ENCODE data around the gene MAML2.

MAML2 gene

GRCh38 chr11:95937358-95937757, 405.6 kb downstream of the MAML2 start:
- no peak overlapping the region for H3K27ac ChIP-seq (ENCODE audit: insufficient read depth in 1 of 2, low read depth in 1 of 2, low read length in 2 of 2, poor library complexity in 1 of 2, severe bottlenecking in 2 of 2)
- CTCF ChIA-PET = no interaction called here
- no peaks in the 10 kb centered on the region for H3K4me1 ChIP-seq (ENCODE audit: control extremely low read depth in 1 of 4, control insufficient read depth in 4 of 4, insufficient read depth in 4 of 4, low read length in 3 of 4)
- DNase-seq = no peak
- POLR2A ChIA-PET = no interaction called here
- H3K4me3 ChIP-seq (ENCODE audit: control insufficient read depth in 1 of 7, extremely low read depth in 1 of 7, insufficient read depth in 4 of 7, low read depth in 2 of 7, low read length in 6 of 7) = no peak overlapping the region
- no peaks in the 10 kb centered on the region for H3K36me3 ChIP-seq (ENCODE audit: control insufficient read depth in 4 of 4, insufficient read depth in 4 of 4, low read length in 3 of 4)
- peaks cover 0 to 1% (median 0%) of the 10 kb centered on the region in 5 experiments for H3K9me3 ChIP-seq (ENCODE audit: control extremely low read depth in 1 of 5, control insufficient read depth in 4 of 5, insufficient read depth in 2 of 5, low read depth in 1 of 5, low read length in 4 of 5)
- H3K27me3 ChIP-seq (replicated peaks in 2 of 5; ENCODE audit: control insufficient read depth in 4 of 5, insufficient read depth in 5 of 5, low read length in 4 of 5) = no peaks in the 10 kb centered on the region

- no peaks in the 10 kb centered on the region for H3K27me3 ChIP-seq (replicated peaks in 2 of 5; ENCODE audit: control insufficient read depth in 4 of 5, insufficient read depth in 5 of 5, low read length in 4 of 5)
- no peak overlapping the region for H3K4me3 ChIP-seq (ENCODE audit: control insufficient read depth in 1 of 7, extremely low read depth in 1 of 7, insufficient read depth in 4 of 7, low read depth in 2 of 7, low read length in 6 of 7)
- CTCF ChIA-PET = no interaction called here
- no peaks in the 10 kb centered on the region for H3K36me3 ChIP-seq (ENCODE audit: control insufficient read depth in 4 of 4, insufficient read depth in 4 of 4, low read length in 3 of 4)
- H3K4me1 ChIP-seq (ENCODE audit: control extremely low read depth in 1 of 4, control insufficient read depth in 4 of 4, insufficient read depth in 4 of 4, low read length in 3 of 4) = no peaks in the 10 kb centered on the region
- POLR2A ChIA-PET = no interaction called here
- WGBS (ENCODE audit: insufficient coverage) = 100% methylated on average over 5 of the region's 5 CpGs
- H3K9me3 ChIP-seq (ENCODE audit: control extremely low read depth in 1 of 5, control insufficient read depth in 4 of 5, insufficient read depth in 2 of 5, low read depth in 1 of 5, low read length in 4 of 5) = peaks cover 0 to 7% (median 4%) of the 10 kb centered on the region in 5 experiments
- DNase-seq = no peak
- H3K27ac ChIP-seq (ENCODE audit: insufficient read depth in 1 of 2, low read depth in 1 of 2, low read length in 2 of 2, poor library complexity in 1 of 2, severe bottlenecking in 2 of 2) = no peak overlapping the region
Observed at GRCh38 chr11:95933594-95933993, 409.4 kb downstream of the MAML2 start.

- ChIA-PET POLR2A (no interaction called here), CTCF (interaction anchor here (1.3 kb wide), 1 partner anchor 83 kb away, joined by 3 read pairs; no protein-coding TSS in a partner anchor)
- no CpG with 5 or more reads among the region's 1 CpG for WGBS (ENCODE audit: insufficient coverage)
- DNase-seq = no peak
- no peak overlapping the region for H3K27ac ChIP-seq (ENCODE audit: insufficient read depth in 1 of 2, low read depth in 1 of 2, low read length in 2 of 2, poor library complexity in 1 of 2, severe bottlenecking in 2 of 2)
- H3K4me1 ChIP-seq (ENCODE audit: control extremely low read depth in 1 of 4, control insufficient read depth in 4 of 4, insufficient read depth in 4 of 4, low read length in 3 of 4) = no peaks in the 10 kb centered on the region
- no peak overlapping the region for H3K4me3 ChIP-seq (ENCODE audit: control insufficient read depth in 1 of 7, extremely low read depth in 1 of 7, insufficient read depth in 4 of 7, low read depth in 2 of 7, low read length in 6 of 7)
- H3K36me3 ChIP-seq (ENCODE audit: control insufficient read depth in 4 of 4, insufficient read depth in 4 of 4, low read length in 3 of 4) = no peaks in the 10 kb centered on the region
- peaks cover 0 to 7% (median 4%) of the 10 kb centered on the region in 5 experiments for H3K9me3 ChIP-seq (ENCODE audit: control extremely low read depth in 1 of 5, control insufficient read depth in 4 of 5, insufficient read depth in 2 of 5, low read depth in 1 of 5, low read length in 4 of 5)
- no peaks in the 10 kb centered on the region for H3K27me3 ChIP-seq (replicated peaks in 2 of 5; ENCODE audit: control insufficient read depth in 4 of 5, insufficient read depth in 5 of 5, low read length in 4 of 5)
Observed at GRCh38 chr11:95931916-95932315, 411.1 kb downstream of the MAML2 start.

GRCh38 chr11:95930948-95931347, 412.0 kb downstream of the MAML2 start:
- Histone ChIP-seq H3K36me3 (ENCODE audit: control insufficient read depth in 4 of 4, insufficient read depth in 4 of 4, low read length in 3 of 4) (no peaks in the 10 kb centered on the region), H3K4me1 (ENCODE audit: control extremely low read depth in 1 of 4, control insufficient read depth in 4 of 4, insufficient read depth in 4 of 4, low read length in 3 of 4) (no peaks in the 10 kb centered on the region), H3K27ac (ENCODE audit: insufficient read depth in 1 of 2, low read depth in 1 of 2, low read length in 2 of 2, poor library complexity in 1 of 2, severe bottlenecking in 2 of 2) (no peak overlapping the region), H3K27me3 (replicated peaks in 2 of 5; ENCODE audit: control insufficient read depth in 4 of 5, insufficient read depth in 5 of 5, low read length in 4 of 5) (no peaks in the 10 kb centered on the region), H3K4me3 (ENCODE audit: control insufficient read depth in 1 of 7, extremely low read depth in 1 of 7, insufficient read depth in 4 of 7, low read depth in 2 of 7, low read length in 6 of 7) (no peak overlapping the region), H3K9me3 (ENCODE audit: control extremely low read depth in 1 of 5, control insufficient read depth in 4 of 5, insufficient read depth in 2 of 5, low read depth in 1 of 5, low read length in 4 of 5) (peaks cover 0 to 7% (median 4%) of the 10 kb centered on the region in 5 experiments)
- no peak for DNase-seq
- CTCF ChIA-PET = interaction anchor here (1.0 to 1.3 kb wide), 2 partner anchors 9 to 82 kb away, joined by 3 to 4 read pairs; no protein-coding TSS in a partner anchor
- POLR2A ChIA-PET = no interaction called here
- WGBS (ENCODE audit: insufficient coverage) = no CpG with 5 or more reads among the region's 1 CpG

- no peaks in the 10 kb centered on the region for H3K36me3 ChIP-seq (ENCODE audit: control insufficient read depth in 4 of 4, insufficient read depth in 4 of 4, low read length in 3 of 4)
- H3K9me3 ChIP-seq (ENCODE audit: control extremely low read depth in 1 of 5, control insufficient read depth in 4 of 5, insufficient read depth in 2 of 5, low read depth in 1 of 5, low read length in 4 of 5) = peaks cover 0 to 7% (median 4%) of the 10 kb centered on the region in 5 experiments
- no peak overlapping the region for H3K27ac ChIP-seq (ENCODE audit: insufficient read depth in 1 of 2, low read depth in 1 of 2, low read length in 2 of 2, poor library complexity in 1 of 2, severe bottlenecking in 2 of 2)
- ChIA-PET CTCF (no interaction called here), POLR2A (no interaction called here)
- no peaks in the 10 kb centered on the region for H3K27me3 ChIP-seq (replicated peaks in 2 of 5; ENCODE audit: control insufficient read depth in 4 of 5, insufficient read depth in 5 of 5, low read length in 4 of 5)
- no peak for DNase-seq
- no peak overlapping the region for H3K4me3 ChIP-seq (ENCODE audit: control insufficient read depth in 1 of 7, extremely low read depth in 1 of 7, insufficient read depth in 4 of 7, low read depth in 2 of 7, low read length in 6 of 7)
- peaks cover 13 to 27% (median 17%) of the 10 kb centered on the region in 4 experiments for H3K4me1 ChIP-seq (ENCODE audit: control extremely low read depth in 1 of 4, control insufficient read depth in 4 of 4, insufficient read depth in 4 of 4, low read length in 3 of 4)
- WGBS (ENCODE audit: insufficient coverage) = 83% methylated on average over 1 of the region's 1 CpG
Observed at GRCh38 chr11:95926726-95927125, 416.3 kb downstream of the MAML2 start.
